Measurements from ENCODE around the gene CCER1. TPM values are rescaled to one million over a fixed set of nuclear protein-coding genes. Genes with fewer than 3 reads are reported as not detected.

Gene CCER1
- total RNA-seq, 2 donors from 2014 or later: not detected

DNA sequence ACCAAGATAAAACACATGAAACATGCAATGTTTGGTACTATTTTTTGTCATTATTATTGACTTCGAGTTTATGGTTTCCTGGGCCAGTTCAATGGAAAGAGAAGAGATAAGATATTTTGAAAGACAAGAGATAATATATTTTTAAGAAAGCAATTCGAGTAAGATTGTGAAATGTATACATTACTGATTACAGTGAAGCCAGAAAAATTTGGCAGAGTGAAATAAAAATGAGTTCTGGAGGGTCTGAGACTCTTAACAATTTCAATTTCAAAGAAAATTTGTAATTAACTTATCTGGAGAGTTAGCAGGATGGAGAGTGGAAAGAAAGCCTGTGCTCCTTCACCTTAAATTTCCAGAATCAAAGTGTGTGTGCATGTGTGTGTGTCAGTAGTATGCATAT, 17.3 kb downstream of the CCER1 start:
- no peak for DNase-seq
- intact Hi-C loops (cut with DNase I): no loop called here
- ATAC-seq: no peak

- DNase-seq (no peak), ATAC-seq (no peak)
- intact Hi-C loops (cut with DNase I): no loop called here
Observed at GRCh38 chr12:90936230-90937005, 18.6 kb downstream of the CCER1 start.

DNA sequence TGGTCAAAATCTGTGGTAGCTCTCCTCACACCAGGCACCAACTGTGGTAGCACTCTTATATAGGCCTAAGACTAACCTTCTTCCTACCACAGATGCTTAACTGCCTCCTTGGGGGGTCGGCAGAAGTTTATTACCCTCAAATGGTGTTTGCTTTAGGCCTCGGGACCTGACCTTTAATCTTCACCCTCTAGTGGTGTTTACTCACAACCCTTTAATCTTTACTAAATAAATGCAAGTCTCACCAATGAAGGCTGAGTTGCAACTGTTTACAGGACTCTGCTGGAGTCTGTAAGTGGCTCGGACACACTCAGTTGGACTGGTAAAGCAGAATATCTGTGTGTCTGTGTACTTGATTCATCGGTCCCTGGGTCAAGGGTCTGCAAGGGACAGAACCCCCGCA, 29.4 kb downstream of the CCER1 start:
- DNase-seq (no peak), ATAC-seq (no peak)
- intact Hi-C loops (cut with DNase I): no loop called here

DNA sequence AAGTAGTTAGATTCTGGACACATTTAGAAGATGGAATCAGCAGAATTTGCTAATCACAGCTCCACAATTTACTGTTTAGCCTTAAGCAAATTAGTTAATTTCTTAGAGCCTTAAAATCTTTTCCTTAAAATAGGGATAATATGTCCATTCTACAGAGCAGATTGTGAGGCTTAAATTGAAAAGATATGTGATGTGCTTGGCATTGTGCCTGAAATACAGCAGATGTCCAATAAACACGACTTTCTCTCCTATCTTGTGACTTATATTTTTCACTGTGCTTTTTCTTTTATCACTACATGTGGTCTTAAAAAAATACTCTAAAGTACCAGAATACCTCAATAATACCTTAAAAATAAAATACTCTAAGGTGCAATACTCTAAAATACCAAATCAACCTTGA, 30.6 kb downstream of the CCER1 start:
- ATAC-seq (no peak), DNase-seq (no peak)
- intact Hi-C loops (cut with DNase I): no loop called here

DNA sequence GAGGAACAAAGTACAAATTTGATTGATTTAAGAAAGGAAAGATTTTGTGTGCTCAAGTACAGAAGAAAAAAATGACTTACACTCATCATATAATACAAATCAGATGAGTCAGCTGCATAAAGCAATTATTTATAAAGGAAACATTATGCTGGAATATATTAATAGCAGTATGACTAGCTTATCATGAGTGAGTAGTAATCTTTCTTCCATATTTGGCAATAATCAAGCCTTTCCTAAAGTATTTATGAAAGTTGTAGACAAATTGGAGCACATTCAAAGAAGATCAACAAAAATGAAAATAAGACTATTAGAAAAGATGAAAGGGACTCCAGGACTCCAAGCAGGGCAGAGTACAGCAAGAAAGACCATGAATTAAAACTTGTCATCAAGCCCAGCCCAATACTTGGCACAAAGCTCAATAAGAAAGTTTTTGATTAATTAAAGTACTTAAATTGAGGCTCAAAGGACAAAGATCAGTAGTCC, 32.8 kb downstream of the CCER1 start:
- ATAC-seq: peak in 1 of 2 donors; percentile 49
- DNase-seq: no peak
- intact Hi-C loops (cut with DNase I): no loop called here

- no peak for ATAC-seq
- no peak for DNase-seq
- intact Hi-C loops (cut with DNase I): no loop called here
Observed at GRCh38 chr12:90921536-90921935, 33.4 kb downstream of the CCER1 start.

- ATAC-seq (no peak), DNase-seq (no peak)
- intact Hi-C loops (cut with DNase I): no loop called here
Observed at GRCh38 chr12:90920222-90920621, 34.8 kb downstream of the CCER1 start.

- ATAC-seq: no peak
- DNase-seq: no peak
- intact Hi-C loops (cut with DNase I): no loop called here
Observed at GRCh38 chr12:90917431-90917830, 37.5 kb downstream of the CCER1 start.

DNA sequence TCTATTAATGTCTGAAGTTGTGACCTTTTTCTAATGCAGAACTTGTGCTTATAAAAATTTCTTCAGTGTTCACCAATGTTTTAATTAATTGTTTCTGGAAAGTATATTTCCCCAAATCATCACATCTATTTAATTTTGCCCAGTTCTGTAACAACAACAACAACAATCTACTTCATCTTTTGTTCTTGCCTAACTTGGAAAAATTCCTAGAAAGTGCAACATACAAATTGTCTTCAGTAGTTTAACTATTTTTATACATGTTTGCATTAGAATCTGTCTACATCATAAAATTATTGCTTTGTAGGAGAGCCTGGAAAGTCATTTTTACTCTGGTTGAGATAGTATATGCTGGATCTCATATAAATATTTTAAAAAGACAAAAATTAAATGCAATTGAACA, 38.5 kb downstream of the CCER1 start:
- no peak for ATAC-seq
- no peak for DNase-seq
- intact Hi-C loops (cut with DNase I): no loop called here

- intact Hi-C loops (cut with DNase I): no loop called here
- no peak for ATAC-seq
- no peak for DNase-seq
Observed at GRCh38 chr12:90915353-90915752, 39.6 kb downstream of the CCER1 start.

- intact Hi-C loops (cut with DNase I): no loop called here
- ATAC-seq (no peak), DNase-seq (no peak)
Observed at GRCh38 chr12:90910958-90911357, 44.0 kb downstream of the CCER1 start.

- ATAC-seq (peak in 1 of 2 donors; percentile 47), DNase-seq (no peak)
- intact Hi-C loops (cut with DNase I): no loop called here
Observed at GRCh38 chr12:90909069-90909770, 45.8 kb downstream of the CCER1 start.

- intact Hi-C loops (cut with DNase I): no loop called here
- DNase-seq (no peak), ATAC-seq (peak; percentile 44 to 92)
Observed at GRCh38 chr12:90908465-90908864, 46.5 kb downstream of the CCER1 start.

DNA sequence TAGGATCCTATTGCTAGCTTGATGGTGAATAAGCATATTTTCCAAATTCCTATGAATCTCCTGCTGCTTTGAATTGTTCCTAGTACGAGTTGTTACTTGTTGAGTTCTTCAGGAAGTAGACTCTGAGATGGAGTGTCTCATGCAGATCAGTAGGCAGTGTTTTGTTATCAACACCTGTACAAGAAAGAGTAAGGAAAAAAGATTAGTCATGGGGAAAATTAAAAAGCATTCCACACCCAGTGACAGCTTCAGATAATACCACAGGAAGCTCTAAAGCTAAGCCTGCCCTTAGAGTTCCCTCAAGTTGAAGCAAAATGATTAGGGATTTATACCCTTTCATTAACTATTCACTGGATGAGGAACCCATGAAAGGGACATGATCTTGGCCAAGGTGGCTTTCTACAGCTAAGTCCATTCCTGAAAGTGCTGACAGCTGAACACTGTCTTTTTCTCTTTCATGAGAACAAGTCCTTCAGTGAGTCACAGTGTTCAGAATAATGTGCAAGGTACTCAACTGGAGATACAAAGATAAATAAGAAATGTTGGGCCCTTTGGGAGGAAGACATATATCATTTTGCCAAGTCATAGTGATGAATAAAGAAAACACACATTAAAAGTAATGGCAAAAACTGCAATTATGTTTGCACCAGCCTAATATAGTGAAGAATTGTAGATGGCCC, 49.1 kb downstream of the CCER1 start:
- ATAC-seq (peak in 1 of 2 donors; percentile 30), DNase-seq (no peak)
- intact Hi-C loops (cut with DNase I): no loop called here

GRCh38 chr12:90902596-90902995, 52.4 kb downstream of the CCER1 start:
- intact Hi-C loops (cut with DNase I): no loop called here
- no peak for ATAC-seq
- DNase-seq: no peak

Other genes starting within 250 kb of the CCER1 start
- not detected for gene EPYC, start 49.8 kb upstream of the CCER1 start, total RNA-seq
- gene KERA, start 102.8 kb upstream of the CCER1 start, total RNA-seq: not detected
- 100 to 1,000 TPM; 130 to 180 TPM for gene LUM, start 156.3 kb upstream of the CCER1 start, total RNA-seq
- 1,000 to 10,000 TPM; 1,324 to 1,437 TPM for gene DCN, start 227.6 kb upstream of the CCER1 start, total RNA-seq

Measured in left cardiac atrium (tissue), 4 donors.